Measurements from ENCODE around the gene CCDC141. TPM values are rescaled to one million over a fixed set of nuclear protein-coding genes. Genes with fewer than 3 reads are reported as not detected.

The CCDC141 gene
- total and polyA plus RNA-seq, 2 donors (not counting 3 experiments of a cell fraction or from before 2014, with no cell fraction given), result not detected

- Histone ChIP-seq H3K9me3 (replicated peaks; ENCODE audit: control insufficient read depth, insufficient read depth, low read length) (no peaks in the 10 kb centered on the region), H3K4me1 (ENCODE audit: control insufficient read depth, extremely low read depth, insufficient read depth, low read length) (peaks cover 18% of the 10 kb centered on the region), H3K79me2 (ENCODE audit: control insufficient read depth, insufficient read depth, low read length) (no peaks in the 10 kb centered on the region), H3K4me2 (ENCODE audit: insufficient read depth, low read length) (no peak overlapping the region), H2AFZ (ENCODE audit: low read depth, low read length) (no peak overlapping the region), H3K9ac (replicated peaks; ENCODE audit: extremely low read depth, insufficient read depth, low read length) (no peak overlapping the region), H3K9me1 (replicated peaks; ENCODE audit: control insufficient read depth, extremely low read depth, insufficient read depth, low read length) (no peaks in the 10 kb centered on the region), H3K4me3 (replicated peaks in 1 of 3; ENCODE audit: insufficient read depth in 1 of 3, low read depth in 1 of 3, low read length in 3 of 3) (no peak overlapping the region), H4K20me1 (replicated peaks; ENCODE audit: control insufficient read depth, extremely low read depth, insufficient read depth, low read length) (no peaks in the 10 kb centered on the region), H3K27me3 (ENCODE audit: control insufficient read depth in 2 of 2, insufficient read depth in 2 of 2, low read length in 2 of 2) (no peaks in the 10 kb centered on the region), H3K36me3 (ENCODE audit: control insufficient read depth in 2 of 2, extremely low read depth in 1 of 2, insufficient read depth in 2 of 2, low read length in 2 of 2) (no peaks in the 10 kb centered on the region), H3K27ac (ENCODE audit: insufficient read depth, low read depth, low read length) (no peak overlapping the region)
- no TSS peak for BruUV-seq (replicated peaks)
- DNase-seq (ENCODE audit: low read depth, low spot score), result no peak
- intact Hi-C loops (cut with micrococcal nuclease), result no loop called here
- POLR2A ChIA-PET, result no interaction called here
- TF ChIP-seq FOS (IDR thresholded peaks at IDR 0.05; ENCODE audit: borderline replicate concordance, insufficient read depth, low read length), result no peak
- TF ChIP-seq GATA2 (IDR thresholded peaks at IDR 0.05; ENCODE audit: insufficient read depth, insufficient read length, low read depth, low read length), result no peak
- TF ChIP-seq POLR2AphosphoS5 (IDR thresholded peaks at IDR 0.05; ENCODE audit: insufficient read depth, low read depth, low read length), result no peak
- TF ChIP-seq POLR2A (IDR thresholded peaks at IDR 0.05; ENCODE audit: low read depth, low read length), result no peak
- no peak for TF ChIP-seq MYC (IDR thresholded peaks at IDR 0.05; ENCODE audit: low read depth, low read length)
- TF ChIP-seq JUN (IDR thresholded peaks at IDR 0.05; ENCODE audit: borderline replicate concordance, insufficient read depth, insufficient read length, low read depth), result no peak
- TF ChIP-seq CTCF (IDR thresholded peaks at IDR 0.05; ENCODE audit: extremely low read depth in 1 of 2, insufficient read depth in 1 of 2, low read depth in 1 of 2, low read length in 2 of 2), result no peak
- no peak for TF ChIP-seq MAX (IDR thresholded peaks at IDR 0.05; ENCODE audit: insufficient read depth, insufficient read length)
- no peak for TF ChIP-seq EZH2 (IDR thresholded peaks at IDR 0.05; ENCODE audit: borderline replicate concordance, low read depth, low read length, severe bottlenecking)
- dilution Hi-C loops (cut with MboI; ENCODE audit: extremely low pct_ligation_motif_present, low sequenced_read_pairs), result no loop called here
- no peak for FAIRE-seq
- CTCF ChIA-PET, result interaction anchor here (0.8 to 7.3 kb wide), 2 partner anchors 10 to 12 kb away, joined by 3 to 45 read pairs; no protein-coding TSS in a partner anchor
Observed at GRCh38 chr2:178880257-178880656, 169.7 kb downstream of the CCDC141 start.

Data from endothelial cell of umbilical vein (primary cell).